ENCODE results near the gene COLGALT1. TPM values are rescaled to one million over a fixed set of nuclear protein-coding genes. Genes with fewer than 3 reads are reported as not detected.

COLGALT1 gene
- total and polyA plus RNA-seq, 9 of the 15 experiments (the other 6 are each of a cell fraction or from before 2014, with no cell fraction given): 4.9 to 119 (median 82.6) TPM

GRCh38 chr19:17511724-17512573 is 43.5 kb upstream of the COLGALT1 start (continued):
- peak; percentile 91; the same call in 1 of the 2 replicates for TF ChIP-seq ATF6 (CRISPR knock-in tag; IDR thresholded peaks at IDR 0.05)
- no peak for TF ChIP-seq MAFG (tag; conservative IDR thresholded peaks at IDR 0.05)
- TF ChIP-seq GABPA (tag; conservative IDR thresholded peaks at IDR 0.05; ENCODE audit: low read depth): peak; percentile 38; the same call in 1 of the 2 replicates
- no peak for TF ChIP-seq ZNF121 (CRISPR knock-in tag; conservative IDR thresholded peaks at IDR 0.05)
- no peak for TF ChIP-seq ZNF280A (IDR thresholded peaks at IDR 0.05; ENCODE audit: low read depth, partially characterized antibody)
- no peak for TF ChIP-seq ZNF507 (tag; conservative IDR thresholded peaks at IDR 0.05)
- TF ChIP-seq, protein P1, sequence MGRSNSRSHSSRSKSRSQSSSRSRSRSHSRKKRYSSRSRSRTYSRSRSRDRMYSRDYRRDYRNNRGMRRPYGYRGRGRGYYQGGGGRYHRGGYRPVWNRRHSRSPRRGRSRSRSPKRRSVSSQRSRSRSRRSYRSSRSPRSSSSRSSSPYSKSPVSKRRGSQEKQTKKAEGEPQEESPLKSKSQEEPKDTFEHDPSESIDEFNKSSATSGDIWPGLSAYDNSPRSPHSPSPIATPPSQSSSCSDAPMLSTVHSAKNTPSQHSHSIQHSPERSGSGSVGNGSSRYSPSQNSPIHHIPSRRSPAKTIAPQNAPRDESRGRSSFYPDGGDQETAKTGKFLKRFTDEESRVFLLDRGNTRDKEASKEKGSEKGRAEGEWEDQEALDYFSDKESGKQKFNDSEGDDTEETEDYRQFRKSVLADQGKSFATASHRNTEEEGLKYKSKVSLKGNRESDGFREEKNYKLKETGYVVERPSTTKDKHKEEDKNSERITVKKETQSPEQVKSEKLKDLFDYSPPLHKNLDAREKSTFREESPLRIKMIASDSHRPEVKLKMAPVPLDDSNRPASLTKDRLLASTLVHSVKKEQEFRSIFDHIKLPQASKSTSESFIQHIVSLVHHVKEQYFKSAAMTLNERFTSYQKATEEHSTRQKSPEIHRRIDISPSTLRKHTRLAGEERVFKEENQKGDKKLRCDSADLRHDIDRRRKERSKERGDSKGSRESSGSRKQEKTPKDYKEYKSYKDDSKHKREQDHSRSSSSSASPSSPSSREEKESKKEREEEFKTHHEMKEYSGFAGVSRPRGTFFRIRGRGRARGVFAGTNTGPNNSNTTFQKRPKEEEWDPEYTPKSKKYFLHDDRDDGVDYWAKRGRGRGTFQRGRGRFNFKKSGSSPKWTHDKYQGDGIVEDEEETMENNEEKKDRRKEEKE (IDR thresholded peaks at IDR 0.05; ENCODE audit: borderline replicate concordance in 1 of 2, control insufficient read depth in 1 of 2, low read depth in 2 of 2, low read length in 1 of 2): no peak
- TF ChIP-seq UBTF (IDR thresholded peaks at IDR 0.05; ENCODE audit: borderline replicate concordance in 1 of 2, low read depth in 2 of 2, low read length in 2 of 2): peak in 1 of 2 experiments; percentile 40; a peak in 2 of 4 replicates
- TF ChIP-seq CCAR2 (IDR thresholded peaks at IDR 0.05; ENCODE audit: low read depth, low read length): no peak
- TF ChIP-seq MTF1 (CRISPR knock-in tag; IDR thresholded peaks at IDR 0.05; ENCODE audit: borderline replicate concordance): no peak
- TF ChIP-seq SMARCA5 (IDR thresholded peaks at IDR 0.05): 0 out of 2 replicates have a peak, but pooled peaks have one; percentile 10
- no peak for TF ChIP-seq SNAPC5 (CRISPR knock-in tag; IDR thresholded peaks at IDR 0.05)
- TF ChIP-seq FOS (IDR thresholded peaks at IDR 0.05; ENCODE audit: extremely low read depth, insufficient read length): no peak
- TF ChIP-seq CREBBP (IDR thresholded peaks at IDR 0.05; ENCODE audit: low read depth, low read length): no peak
- no peak for TF ChIP-seq PTBP1 (IDR thresholded peaks at IDR 0.05; ENCODE audit: low read depth, low read length)
- TF ChIP-seq SREBF2 (CRISPR knock-in tag; IDR thresholded peaks at IDR 0.05): no peak
- TF ChIP-seq NFIX (CRISPR knock-in tag; IDR thresholded peaks at IDR 0.05; ENCODE audit: low read depth): no peak

Measured in K562 (cell line).